SK-N-SH (cell line): ENCODE measurements around the gene NT5DC2. TPM values are rescaled to one million over a fixed set of nuclear protein-coding genes. Genes with fewer than 3 reads are reported as not detected.

ENCODE experiments used
- CTCF ChIA-PET: fragments of 300-600, 350-600 bp; formaldehyde crosslinking; extraction: SDS; loops from one replicate; lab custom pipeline; 2021; lab: Yijun Ruan, JAX
- POLR2A ChIA-PET: fragments of 350-600 bp; sonication (Branson Sonifier 250); formaldehyde crosslinking; extraction: SDS; loops from one replicate; lab custom pipeline; 2020; ENCODE audit warnings: antibody characterized with exemption, inconsistent platforms; lab: Yijun Ruan, JAX
- DNase-seq: peaks from one replicate; pipeline ENCODE4 v3.0.0; 2012
- H2AFZ ChIP-seq: fragments of 200-600 bp; sonication (generic); 2 replicates; pipeline ENCODE4 v1.8.1; 2016; ENCODE audit warnings: antibody characterized with exemption, mild to moderate bottlenecking, low read depth
- H3F3A ChIP-seq: fragments of 200-600 bp; sonication (generic); replicated peaks from 2 replicates; pipeline ENCODE3; 2016; ENCODE audit warnings: antibody characterized with exemption, mild to moderate bottlenecking; ENCODE audit not compliant: insufficient read depth
- H3K27ac ChIP-seq, 2 experiments: fragments of 200-500 bp in 1 of 2; fragments of 200-600 bp in 1 of 2; sonication (Bioruptor generic) in 1 of 2; sonication (generic), shearing (Covaris generic) in 1 of 2; 2 replicates each; pipeline versions ENCODE4 v1.5.1 to v1.6.1; 2014 to 2016; ENCODE audit warnings: low read depth in 2 of 2, inconsistent platforms in 1 of 2, low read length in 1 of 2, mild to moderate bottlenecking in 1 of 2, mixed read lengths in 1 of 2
- H3K27me3 ChIP-seq: fragments of 200-600 bp; sonication (generic), shearing (Covaris generic); 2 replicates; pipeline ENCODE4 v1.6.1; 2016; ENCODE audit warnings: mixed run types; ENCODE audit not compliant: insufficient read depth
- H3K36me3 ChIP-seq, 2 experiments: fragments of 200-500 bp in 1 of 2; fragments of 200-600 bp in 1 of 2; sonication (Bioruptor generic) in 1 of 2; sonication (generic) in 1 of 2; replicated peaks in 1 of 2; 2 replicates each; pipeline versions ENCODE3 to v1.5.1; 2014 to 2016; ENCODE audit warnings: low read length in 1 of 2, mild to moderate bottlenecking in 1 of 2; ENCODE audit not compliant: insufficient read depth in 2 of 2, control insufficient read depth in 1 of 2
- H3K4me1 ChIP-seq, 2 experiments: fragments of 200-500 bp in 1 of 2; fragments of 200-600 bp in 1 of 2; sonication (Bioruptor generic) in 1 of 2; sonication (generic), shearing (Covaris generic) in 1 of 2; 2 replicates each; pipeline versions ENCODE4 v1.5.1 to v1.6.1; 2014 to 2016; ENCODE audit warnings: low read depth in 1 of 2, low read length in 1 of 2, mixed run types in 1 of 2; ENCODE audit not compliant: insufficient read depth in 2 of 2, control insufficient read depth in 1 of 2
- H3K4me2 ChIP-seq: fragments of 200-600 bp; sonication (generic), shearing (Covaris generic); 2 replicates; pipeline ENCODE4 v1.6.1; 2017; ENCODE audit warnings: mixed run types
- H3K4me3 ChIP-seq, 2 experiments: fragments of 200-500 bp in 1 of 2; fragments of 200-600 bp in 1 of 2; sonication (Bioruptor generic) in 1 of 2; sonication (generic), shearing (Covaris generic) in 1 of 2; 2 replicates each; pipeline versions ENCODE4 v1.5.1 to v1.8.1; 2014 to 2016; ENCODE audit warnings: low read depth in 2 of 2, inconsistent platforms in 1 of 2, low read length in 1 of 2, mild to moderate bottlenecking in 1 of 2, mixed read lengths in 1 of 2, moderate library complexity in 1 of 2
- H3K79me2 ChIP-seq: fragments of 200-600 bp; sonication (generic); 2 replicates; pipeline ENCODE4 v1.8.1; 2017; ENCODE audit warnings: mild to moderate bottlenecking; ENCODE audit not compliant: insufficient read depth
- H3K9ac ChIP-seq: fragments of 200-600 bp; sonication (generic); 2 replicates; pipeline ENCODE4 v1.6.1; 2017; ENCODE audit warnings: mixed run types
- H3K9me2 ChIP-seq: fragments of 200-600 bp; sonication (generic); 2 replicates; pipeline ENCODE4 v1.6.1; 2017; ENCODE audit warnings: mixed run types
- H3K9me3 ChIP-seq: fragments of 200-600 bp; sonication (generic); 2 replicates; pipeline ENCODE4 v1.6.1; 2017; ENCODE audit warnings: mixed run types, mild to moderate bottlenecking, moderate library complexity
- H4K20me1 ChIP-seq: fragments of 200-600 bp; sonication (generic); 2 replicates; pipeline ENCODE4 v1.6.1; 2017; ENCODE audit warnings: mild to moderate bottlenecking, mixed run types; ENCODE audit not compliant: insufficient read depth
- FOXJ3 ChIP-seq: sonication (generic); formaldehyde crosslinking; IDR thresholded peaks from 2 replicates; pipeline ENCODE4 v1.5.1; 2020; ENCODE audit warnings: mild to moderate bottlenecking, missing genetic modification reagents
- FOXM1 ChIP-seq: IDR thresholded peaks from 2 replicates; pipeline ENCODE4 v1.4.0; 2012; ENCODE audit warnings: low read depth, mild to moderate bottlenecking
- GABPA ChIP-seq: IDR thresholded peaks from 2 replicates; pipeline ENCODE4 v1.4.0; 2012; ENCODE audit warnings: low read depth, mild to moderate bottlenecking
- GATA2 ChIP-seq: sonication (generic); formaldehyde crosslinking; IDR thresholded peaks from 2 replicates; pipeline ENCODE4 v1.5.0; 2020; ENCODE audit warnings: mild to moderate bottlenecking, missing genetic modification reagents
- IRF3 ChIP-seq: fragments of 150-350 bp; IDR thresholded peaks from 2 replicates; pipeline ENCODE4 v1.6.1; 2016; ENCODE audit warnings: mild to moderate bottlenecking, low read depth, low read length
- JUND ChIP-seq: IDR thresholded peaks from 2 replicates; pipeline ENCODE4 v1.4.0; 2012
- RAD21 ChIP-seq: IDR thresholded peaks from 2 replicates; pipeline ENCODE4 v1.6.1; 2012; ENCODE audit warnings: mild to moderate bottlenecking, low read length
- SIN3A ChIP-seq: IDR thresholded peaks from 2 replicates; pipeline ENCODE4 v1.6.1; 2012; ENCODE audit warnings: low read depth, mild to moderate bottlenecking, low read length, moderate library complexity, borderline replicate concordance
- SMC3 ChIP-seq: IDR thresholded peaks from 2 replicates; pipeline ENCODE4 v1.6.1; 2012; ENCODE audit warnings: low read depth, low read length, improper control_type of control experiment
- TEAD4 ChIP-seq: IDR thresholded peaks from 2 replicates; pipeline ENCODE4 v1.4.0; 2012; ENCODE audit warnings: mild to moderate bottlenecking, borderline replicate concordance; ENCODE audit not compliant: insufficient read depth
- USF1 ChIP-seq: IDR thresholded peaks from 2 replicates; pipeline ENCODE4 v1.4.0; 2012; ENCODE audit warnings: low read depth, borderline replicate concordance
- USF2 ChIP-seq: fragments of 150-350 bp; IDR thresholded peaks from 2 replicates; pipeline ENCODE4 v1.6.1; 2017; ENCODE audit warnings: antibody characterized with exemption, low read length, low read depth, borderline replicate concordance
- YY1 ChIP-seq: IDR thresholded peaks from 2 replicates; pipeline ENCODE4 v1.4.0; 2012; ENCODE audit warnings: low read depth, mild to moderate bottlenecking
- WGBS: methylation state at CpG from one replicate; pipeline ENCODE4 v1.1.6; 2017; ENCODE audit warnings: low lambda C conversion rate; 5-methylcytosine and 5-hydroxymethylcytosine counted together
- polyA plus RNA-seq, 3 experiments: library from polyadenylated mRNA; depleted of rRNA; stranded (reverse); fragments of >200 nt; gene quantifications; 2 replicates each; pipeline ENCODE4 v1.2.3, GENCODE V29; 2012
- TF ChIP-seq, protein P1 (sequence below): IDR thresholded peaks from 2 replicates; pipeline ENCODE4 v1.4.0; 2012; ENCODE audit warnings: low read depth, borderline replicate concordance
- TF ChIP-seq, protein P2 (sequence below): IDR thresholded peaks from 2 replicates; pipeline ENCODE4; 2012

The NT5DC2 gene
- polyA plus RNA-seq, 1 of the 3 experiments (the other 2 are of a cell fraction): 113 TPM

DNA sequence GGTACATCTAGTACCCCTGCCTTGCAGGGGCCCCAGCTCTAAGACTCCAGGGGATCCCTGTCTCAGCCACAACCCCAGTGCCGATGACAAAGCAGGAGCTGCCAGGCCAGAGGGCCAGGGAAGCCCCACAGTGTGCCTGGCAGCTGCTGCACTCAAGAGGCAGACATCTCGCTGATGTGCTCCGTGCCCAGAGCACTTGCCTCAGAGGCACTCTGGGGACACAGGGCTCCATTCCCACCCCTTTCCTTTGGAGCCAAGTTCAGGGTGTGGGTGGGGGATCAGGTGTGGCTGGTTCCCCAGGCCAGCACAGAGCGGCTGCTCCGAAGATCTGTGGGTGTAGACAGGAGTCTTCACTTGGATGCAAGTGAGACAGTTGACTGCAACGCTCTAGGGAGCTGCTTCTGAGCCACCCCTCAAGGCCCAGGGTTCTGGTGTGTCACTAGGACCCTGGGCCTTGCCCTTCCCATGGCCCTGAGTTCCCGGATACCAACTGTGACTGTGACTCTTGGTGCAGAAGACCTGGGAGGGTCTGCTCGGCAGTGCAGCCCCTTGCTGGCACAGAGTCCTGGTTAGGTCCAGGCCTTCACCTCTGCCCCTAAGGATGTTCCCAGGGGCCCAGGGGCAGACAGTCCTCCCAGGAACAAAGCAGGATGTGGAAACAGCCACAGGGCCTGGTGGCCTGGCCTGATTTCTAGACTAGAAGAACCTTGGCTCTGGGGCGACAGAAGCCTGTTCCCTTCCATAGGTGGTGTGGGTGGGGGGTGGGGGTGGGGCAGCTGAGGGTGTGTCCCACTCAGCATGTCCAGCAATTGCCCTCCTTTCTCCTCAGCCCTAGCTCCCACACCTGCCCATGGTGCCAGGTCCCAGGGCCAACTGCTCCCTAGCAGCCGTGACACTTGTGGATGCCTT is 2.5 kb downstream of the NT5DC2 start:
- Histone ChIP-seq H3K4me1 (peaks cover 31 to 76% of the 10 kb centered on the region in 2 experiments), H3K4me3 (peak overlapping the region in 1 of 2 experiments; percentile 87; a peak in 1 of 4 replicates), H3K4me2 (peak overlapping the region; percentile 100), H4K20me1 (peaks cover 32% of the 10 kb centered on the region), H3K9ac (peak overlapping the region; percentile 87; the same call in 1 of the 2 replicates), H3K79me2 (peaks cover 57% of the 10 kb centered on the region), H3K9me3 (no peaks in the 10 kb centered on the region), H2AFZ (no peak overlapping the region), H3K9me2 (no peaks in the 10 kb centered on the region), H3K27ac (peak overlapping the region in 1 of 2 experiments; percentile 97; a peak in 2 of 4 replicates), H3F3A (peaks cover 12% of the 10 kb centered on the region), H3K36me3 (peaks cover 14 to 29% of the 10 kb centered on the region in 2 experiments), H3K27me3 (no peaks in the 10 kb centered on the region)
- CTCF ChIA-PET: interaction anchor here (4.0 kb wide), 1 partner anchor 60 kb away, joined by 30 read pairs; no protein-coding TSS in a partner anchor
- POLR2A ChIA-PET: interaction anchor here (0.6 kb wide), 1 partner anchor 227 kb away, joined by 4 read pairs; no protein-coding TSS in a partner anchor
- 84% methylated on average over 4 of the region's 10 CpGs for WGBS
- DNase-seq: no peak
- TF ChIP-seq, protein P1, sequence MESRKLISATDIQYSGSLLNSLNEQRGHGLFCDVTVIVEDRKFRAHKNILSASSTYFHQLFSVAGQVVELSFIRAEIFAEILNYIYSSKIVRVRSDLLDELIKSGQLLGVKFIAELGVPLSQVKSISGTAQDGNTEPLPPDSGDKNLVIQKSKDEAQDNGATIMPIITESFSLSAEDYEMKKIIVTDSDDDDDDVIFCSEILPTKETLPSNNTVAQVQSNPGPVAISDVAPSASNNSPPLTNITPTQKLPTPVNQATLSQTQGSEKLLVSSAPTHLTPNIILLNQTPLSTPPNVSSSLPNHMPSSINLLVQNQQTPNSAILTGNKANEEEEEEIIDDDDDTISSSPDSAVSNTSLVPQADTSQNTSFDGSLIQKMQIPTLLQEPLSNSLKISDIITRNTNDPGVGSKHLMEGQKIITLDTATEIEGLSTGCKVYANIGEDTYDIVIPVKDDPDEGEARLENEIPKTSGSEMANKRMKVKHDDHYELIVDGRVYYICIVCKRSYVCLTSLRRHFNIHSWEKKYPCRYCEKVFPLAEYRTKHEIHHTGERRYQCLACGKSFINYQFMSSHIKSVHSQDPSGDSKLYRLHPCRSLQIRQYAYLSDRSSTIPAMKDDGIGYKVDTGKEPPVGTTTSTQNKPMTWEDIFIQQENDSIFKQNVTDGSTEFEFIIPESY: no peak
- no peak for TF ChIP-seq SMC3
- TF ChIP-seq FOXJ3 (CRISPR knock-in tag): no peak
- no peak for TF ChIP-seq GATA2 (CRISPR knock-in tag)
- TF ChIP-seq FOXM1: no peak
- TF ChIP-seq, protein P2, sequence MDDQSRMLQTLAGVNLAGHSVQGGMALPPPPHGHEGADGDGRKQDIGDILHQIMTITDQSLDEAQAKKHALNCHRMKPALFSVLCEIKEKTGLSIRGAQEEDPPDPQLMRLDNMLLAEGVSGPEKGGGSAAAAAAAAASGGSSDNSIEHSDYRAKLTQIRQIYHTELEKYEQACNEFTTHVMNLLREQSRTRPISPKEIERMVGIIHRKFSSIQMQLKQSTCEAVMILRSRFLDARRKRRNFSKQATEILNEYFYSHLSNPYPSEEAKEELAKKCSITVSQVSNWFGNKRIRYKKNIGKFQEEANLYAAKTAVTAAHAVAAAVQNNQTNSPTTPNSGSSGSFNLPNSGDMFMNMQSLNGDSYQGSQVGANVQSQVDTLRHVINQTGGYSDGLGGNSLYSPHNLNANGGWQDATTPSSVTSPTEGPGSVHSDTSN: no peak
- no peak for TF ChIP-seq GABPA
- TF ChIP-seq USF2: no peak
- TF ChIP-seq RAD21: no peak
- TF ChIP-seq TEAD4: no peak
- TF ChIP-seq USF1: no peak
- no peak for TF ChIP-seq IRF3
- TF ChIP-seq SIN3A: no peak
- TF ChIP-seq JUND: no peak
- TF ChIP-seq YY1: no peak
